Uterus (tissue), 4 donors: ENCODE measurements around the gene PSMB2. TPM values are rescaled to one million over a fixed set of nuclear protein-coding genes. Genes with fewer than 3 reads are reported as not detected.
A peak's percentile ranks its signal among the peaks of the same experiment; 100 is the strongest.

Source experiments
- DNase-seq, 2 donors: peaks; one replicate each; pipeline ENCODE4 v3.0.0-alpha.2; 2019 to 2020
- H3K27ac ChIP-seq, 2 donors: fragments of 200-600 bp; sonication (generic); 1 replicate in 1 of 2; 2 replicates in 1 of 2; pipeline ENCODE4 v1.5.1; 2016 to 2018
- H3K27me3 ChIP-seq, 2 donors: fragments of 200-600 bp; sonication (generic); one replicate each; pipeline ENCODE4 v1.5.1; 2018 to 2019; ENCODE audit warnings: control low read depth in 1 of 2
- H3K36me3 ChIP-seq, 2 donors: fragments of 200-600 bp; sonication (generic); one replicate each; pipeline ENCODE4 v1.5.1; 2019; ENCODE audit warnings: control low read depth in 1 of 2
- H3K4me1 ChIP-seq, 2 donors: fragments of 200-600 bp; sonication (generic); one replicate each; pipeline ENCODE4 v1.5.1; 2018 to 2019; ENCODE audit warnings: control low read depth in 1 of 2
- H3K4me3 ChIP-seq, 2 donors: fragments of 200-600 bp; sonication (generic); 1 replicate in 1 of 2; 2 replicates in 1 of 2; pipeline ENCODE4 v1.5.1; 2018 to 2019; ENCODE audit warnings: mild to moderate bottlenecking in 1 of 2
- H3K9me3 ChIP-seq, 2 donors: fragments of 200-600 bp; sonication (generic); one replicate each; pipeline ENCODE4 v1.5.1; 2019; ENCODE audit warnings: control low read depth in 1 of 2
- CTCF ChIP-seq, 4 experiments: fragments of 200-600 bp in 2 of 4; fragments of 450-650 bp in 2 of 4; sonication (generic) in 2 of 4; IDR thresholded peaks; one replicate each; pipeline ENCODE4 v1.5.1; 2016 to 2019; ENCODE audit warnings: antibody characterized with exemption in 4 of 4, mild to moderate bottlenecking in 2 of 4, moderate library complexity in 1 of 4
- POLR2A ChIP-seq, 2 donors: fragments of 450-650 bp; IDR thresholded peaks; one replicate each; pipeline ENCODE4 v1.6.1; 2016; ENCODE audit warnings: antibody characterized with exemption in 2 of 2, mild to moderate bottlenecking in 1 of 2, moderate library complexity in 1 of 2
- intact Hi-C: fragments of 100-400 bp; cut with DNase I; formaldehyde crosslinking; loops from one replicate; pipeline ENCODE4 v1.15.1; 2023; ENCODE audit warnings: low total_unique reads
- total RNA-seq, 4 donors: library from RNA; depleted of rRNA in 3 of 4; stranded (reverse); fragments of >200 nt in 3 of 4; gene quantifications; one replicate each; pipeline versions ENCODE4 v1.1.0 to v1.2.4, GENCODE V29; 2014 to 2023
- donor health status: DM: yes; HTN: yes; CAD: no.

Gene PSMB2
- total RNA-seq, 4 donors from 2014 or later = 4.9 to 40.2 (median 27.2) TPM

GRCh38 chr1:35564884-35565741, 76.2 kb downstream of the PSMB2 start:
- TF ChIP-seq CTCF (IDR thresholded peaks at IDR 0.05) (no peak), POLR2A (IDR thresholded peaks at IDR 0.05) (no peak)
- Histone ChIP-seq H3K36me3 (no peaks in the 10 kb centered on the region), H3K27me3 (no peaks in the 10 kb centered on the region), H3K9me3 (no peaks in the 10 kb centered on the region), H3K4me3 (no peak overlapping the region), H3K27ac (no peak overlapping the region), H3K4me1 (peaks cover 0 to 9% of the 10 kb centered on the region in 2 donors)
- DNase-seq = no peak
- intact Hi-C loops = loop anchor here (5.0 kb wide), 2 partner anchors 113 to 162 kb away; no protein-coding TSS in a partner anchor

GRCh38 chr1:35564037-35564883, 77.1 kb downstream of the PSMB2 start:
- peak; percentile 70 to 77 for DNase-seq
- TF ChIP-seq POLR2A (IDR thresholded peaks at IDR 0.05) (no peak), CTCF (IDR thresholded peaks at IDR 0.05) (peak; percentile 58 to 68 (median 64))
- H3K36me3 ChIP-seq = no peaks in the 10 kb centered on the region
- H3K9me3 ChIP-seq = no peaks in the 10 kb centered on the region
- no peaks in the 10 kb centered on the region for H3K27me3 ChIP-seq
- intact Hi-C loops = loop anchor here (5.0 kb wide), 1 partner anchor 112 kb away; no protein-coding TSS in a partner anchor
- peaks cover 0 to 9% of the 10 kb centered on the region in 2 donors for H3K4me1 ChIP-seq
- H3K4me3 ChIP-seq = no peak overlapping the region
- H3K27ac ChIP-seq = no peak overlapping the region

GRCh38 chr1:35563166-35563565, 78.2 kb downstream of the PSMB2 start:
- no peak overlapping the region for H3K4me3 ChIP-seq
- no peaks in the 10 kb centered on the region for H3K9me3 ChIP-seq
- no peak overlapping the region for H3K27ac ChIP-seq
- DNase-seq = no peak
- peaks cover 0 to 15% of the 10 kb centered on the region in 2 donors for H3K4me1 ChIP-seq
- H3K27me3 ChIP-seq = no peaks in the 10 kb centered on the region
- H3K36me3 ChIP-seq = no peaks in the 10 kb centered on the region
- intact Hi-C loops = loop anchor here (5.0 kb wide), 1 partner anchor 111 kb away; no protein-coding TSS in a partner anchor
- TF ChIP-seq POLR2A (IDR thresholded peaks at IDR 0.05) = no peak
- TF ChIP-seq CTCF (IDR thresholded peaks at IDR 0.05) = no peak

GRCh38 chr1:35561972-35562680, 79.2 kb downstream of the PSMB2 start:
- Histone ChIP-seq H3K27me3 (no peaks in the 10 kb centered on the region), H3K4me1 (peaks cover 0 to 15% of the 10 kb centered on the region in 2 donors), H3K4me3 (no peak overlapping the region), H3K27ac (no peak overlapping the region), H3K9me3 (no peaks in the 10 kb centered on the region), H3K36me3 (no peaks in the 10 kb centered on the region)
- no peak for DNase-seq
- intact Hi-C loops = loop anchor here (5.0 kb wide), 1 partner anchor 110 kb away; no protein-coding TSS in a partner anchor
- TF ChIP-seq POLR2A (IDR thresholded peaks at IDR 0.05) (no peak), CTCF (IDR thresholded peaks at IDR 0.05) (no peak)
